ENCODE measurements around the gene TRMT10B.
"Not testable (repeated sequence)": the region's sequence is repeated elsewhere in the genome, so short reads cannot be mapped to it uniquely, and the experiment has no call there.

Gene TRMT10B

DNA sequence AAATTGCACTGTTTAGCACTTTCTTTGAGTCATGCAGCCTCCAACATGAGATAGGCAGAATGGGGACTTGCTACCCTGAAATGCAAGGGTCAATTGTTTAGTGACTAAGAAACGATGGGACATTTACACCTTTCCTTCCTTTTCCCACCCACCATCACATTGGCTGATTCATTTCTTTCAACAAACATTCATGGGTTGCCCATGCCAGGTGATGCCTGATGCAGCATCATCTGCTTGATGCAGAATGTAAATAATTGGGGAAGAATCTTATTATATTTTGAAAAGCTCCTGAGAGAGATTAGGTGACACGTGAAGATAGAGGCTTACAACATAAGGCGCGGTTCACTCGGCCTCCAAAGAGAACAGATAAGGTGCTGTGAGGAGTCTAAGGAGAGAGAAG lies 4.5 kb upstream of the TRMT10B start:
- DNase-seq (ENCODE audit: insufficient read length, low spot score): no peak
- no peak for FAIRE-seq

DNA sequence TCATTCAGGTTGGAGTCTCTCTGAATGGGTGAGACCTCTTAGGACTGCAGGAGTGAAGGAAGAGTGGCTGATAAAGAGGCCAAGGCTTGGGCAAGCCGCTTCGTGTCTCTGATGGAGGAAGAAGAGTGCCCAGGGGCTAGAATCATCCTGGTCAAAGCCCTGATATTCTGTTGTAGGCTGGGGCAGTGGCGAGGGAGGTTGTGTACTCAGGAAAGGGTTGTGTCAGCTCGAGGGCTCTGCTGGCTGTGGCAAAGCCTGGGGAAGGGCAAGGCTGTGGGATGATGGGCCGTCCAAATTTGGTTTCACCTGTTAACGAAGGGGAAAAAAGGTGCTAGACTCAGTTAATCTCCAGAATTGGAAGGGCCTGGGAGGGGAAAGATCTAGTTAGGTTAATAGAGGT lies 2.4 kb upstream of the TRMT10B start:
- no peak for DNase-seq (ENCODE audit: insufficient read length, low spot score)
- FAIRE-seq: no peak

DNA sequence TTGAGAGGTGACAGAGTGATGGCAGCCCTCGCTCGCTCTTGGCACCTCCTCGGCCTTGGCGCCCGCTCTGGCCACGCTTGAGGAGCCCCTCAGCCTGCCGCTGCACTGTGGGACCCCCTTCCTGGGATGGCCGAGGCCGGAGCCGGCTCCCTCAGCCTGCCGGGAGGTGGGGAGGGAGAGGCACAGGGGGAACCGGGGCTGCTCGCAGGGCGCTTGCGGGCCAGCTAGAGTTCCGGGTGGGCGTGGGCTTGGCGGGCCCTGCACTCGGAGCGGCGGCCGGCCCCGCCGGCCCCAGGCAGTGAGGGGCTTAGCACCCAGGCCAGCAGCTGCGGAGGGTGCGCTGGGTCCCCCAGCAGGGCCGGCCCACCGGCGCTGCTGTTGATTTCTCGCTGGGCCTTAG lies 1.9 kb upstream of the TRMT10B start:
- FAIRE-seq: not testable (repeated sequence)

DNA sequence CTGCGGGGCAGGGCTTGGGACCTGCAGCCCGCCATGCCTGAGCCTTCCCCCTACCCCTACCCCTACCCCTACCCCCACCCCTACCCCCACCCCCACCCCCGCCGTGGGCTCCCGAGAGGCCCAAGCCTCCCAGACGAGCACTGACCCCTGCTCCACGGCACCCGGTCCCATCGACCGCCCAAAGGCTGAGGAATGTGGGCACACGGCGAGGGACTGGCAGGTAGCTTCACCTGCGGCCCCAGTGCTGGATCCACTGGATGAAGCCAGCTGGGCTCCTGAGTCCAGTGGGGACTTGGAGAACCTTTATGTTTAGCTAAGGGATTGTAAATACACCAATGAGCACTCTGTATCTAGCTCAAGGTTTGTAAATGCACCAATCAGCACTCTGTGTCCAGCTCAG lies 1.5 kb upstream of the TRMT10B start:
- DNase-seq (ENCODE audit: insufficient read length, low spot score); FAIRE-seq: not testable (repeated sequence)

More for the DNA sequence above, 1.9 kb upstream of the TRMT10B start:
- not testable (repeated sequence) for DNase-seq (ENCODE audit: insufficient read length, low spot score)

DNA sequence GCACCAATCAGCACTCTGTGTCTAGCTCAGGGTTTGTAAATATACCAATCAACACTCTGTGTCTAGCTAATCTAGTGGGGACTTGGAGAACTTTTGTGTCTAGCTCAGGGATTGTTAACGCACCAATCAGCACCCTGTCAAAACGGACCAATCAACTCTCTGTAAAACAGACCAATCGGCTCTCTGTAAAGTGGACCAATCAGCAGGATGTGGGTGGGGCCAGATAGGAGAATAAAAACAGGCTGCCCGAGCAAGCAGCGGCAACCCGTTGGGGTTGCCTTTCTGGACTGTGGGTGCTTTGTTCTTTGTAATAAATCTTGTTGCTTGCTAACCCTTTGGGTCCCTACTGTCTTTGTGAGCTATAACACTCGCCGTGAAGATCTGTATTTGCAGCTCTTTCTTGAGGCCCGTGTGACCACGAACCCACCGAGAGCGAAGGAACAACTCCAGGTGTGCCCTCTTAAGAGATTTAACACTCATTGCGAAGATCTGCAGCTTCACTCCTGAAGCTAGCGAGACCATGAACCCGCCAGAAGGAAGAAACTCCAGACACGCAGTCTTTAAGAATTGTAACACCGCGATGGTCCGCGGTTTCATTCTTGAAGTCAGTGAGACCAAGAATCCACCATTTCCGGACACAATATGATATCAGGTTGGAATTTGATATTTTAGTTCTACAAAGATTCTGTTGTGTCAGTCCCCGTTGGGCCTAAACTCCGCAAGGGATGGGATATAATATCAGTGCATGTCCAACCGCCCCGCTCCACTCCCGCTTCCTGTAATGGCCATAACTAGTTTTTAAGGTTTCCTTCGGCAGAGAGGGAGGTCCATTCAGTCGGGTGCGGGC lies 740 bp upstream of the TRMT10B start:
- DNase-seq (ENCODE audit: insufficient read length, low spot score) (no peak), FAIRE-seq (no peak)

DNA sequence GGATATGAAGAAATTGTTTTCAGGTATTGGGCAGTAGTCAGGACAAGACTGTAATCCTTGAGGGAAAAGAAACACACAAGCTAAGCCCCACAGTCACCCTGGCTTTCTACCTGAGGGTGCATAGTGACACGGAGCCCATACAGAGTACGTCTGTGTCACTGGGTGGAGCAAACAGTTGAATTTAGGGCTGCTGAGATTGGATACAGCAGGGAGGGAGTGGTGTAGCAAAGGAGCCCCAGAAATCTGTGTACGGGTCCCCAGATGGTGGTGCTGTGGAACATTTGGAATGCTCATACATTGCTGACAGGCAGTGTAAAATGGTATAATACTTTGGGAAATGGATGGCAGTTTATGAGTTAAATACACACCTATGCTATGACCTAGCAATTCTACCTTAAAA lies 5.1 kb downstream of the TRMT10B start:
- no peak for FAIRE-seq
- DNase-seq (ENCODE audit: insufficient read length, low spot score): no peak

DNA sequence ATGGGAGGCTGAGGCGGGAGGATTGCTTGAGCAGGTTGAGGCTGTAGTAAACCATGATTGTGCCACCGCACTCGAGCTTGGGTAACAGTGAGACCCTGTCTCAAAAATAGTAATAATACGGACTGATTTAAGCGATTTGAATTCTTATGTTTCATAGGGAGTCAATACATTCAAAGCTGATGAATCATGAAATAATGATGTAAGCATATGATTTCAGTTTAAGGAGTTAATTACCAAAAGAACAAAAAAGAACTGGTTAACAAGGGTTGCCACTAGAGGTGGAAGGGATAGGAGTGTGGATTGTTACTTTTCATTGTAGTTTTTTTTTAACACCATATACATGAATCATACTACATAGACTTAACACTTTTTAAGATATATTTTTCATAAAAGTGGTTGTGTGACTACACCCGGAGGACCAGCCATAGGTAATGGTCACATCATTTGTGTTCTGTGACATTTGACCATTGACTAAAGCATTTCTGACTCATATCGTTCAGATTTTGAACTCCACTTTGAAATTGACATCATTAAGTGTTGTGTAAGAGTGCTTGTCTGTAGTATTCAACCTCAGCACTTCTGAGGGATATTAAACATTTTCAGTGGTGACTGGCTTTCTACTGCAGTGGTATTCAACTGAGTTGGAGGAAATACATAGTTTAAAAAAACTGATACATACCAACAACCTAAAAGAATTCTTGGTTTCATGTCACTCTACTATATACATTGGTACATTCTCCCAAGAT lies 7.0 kb downstream of the TRMT10B start:
- no peak for FAIRE-seq
- no peak for DNase-seq (ENCODE audit: insufficient read length, low spot score)

DNA sequence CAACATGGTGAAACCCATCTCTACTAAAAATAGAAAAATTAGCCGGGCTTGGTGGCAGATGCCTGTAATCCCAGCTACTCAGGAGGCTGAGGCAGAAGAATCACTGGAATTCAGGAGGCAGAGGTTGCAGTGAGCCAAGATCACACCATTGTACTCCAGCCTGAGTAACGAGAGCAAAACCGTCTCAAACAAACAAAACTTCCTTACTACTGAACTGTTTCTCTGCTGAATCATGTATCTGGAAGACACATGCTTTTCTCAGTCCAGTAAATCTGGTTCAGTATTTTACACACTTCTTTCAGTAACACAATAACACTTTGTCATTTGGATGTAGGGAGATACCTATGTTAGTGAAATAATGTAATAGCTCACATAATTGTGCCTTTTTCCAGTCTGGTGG lies 7.9 kb downstream of the TRMT10B start:
- no peak for FAIRE-seq

DNA sequence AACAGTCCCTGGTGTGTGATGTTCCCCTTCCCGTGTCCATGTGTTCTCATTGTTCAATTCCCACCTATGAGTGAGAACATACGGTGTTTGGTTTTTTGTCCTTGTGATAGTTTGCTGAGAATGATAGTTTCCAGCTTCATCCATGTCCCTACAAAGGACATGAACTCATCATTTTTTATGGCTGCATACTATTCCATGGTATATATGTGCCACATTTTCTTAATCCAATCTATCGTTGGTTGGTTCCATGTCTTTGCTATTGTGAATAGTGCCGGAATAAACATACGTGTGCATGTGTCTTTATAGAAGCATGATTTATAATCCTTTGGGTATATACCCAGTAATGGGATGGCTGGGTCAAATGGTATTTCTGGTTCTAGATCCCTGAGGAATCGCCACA lies 11.7 kb downstream of the TRMT10B start:
- DNase-seq (ENCODE audit: insufficient read length, low spot score); FAIRE-seq: not testable (repeated sequence)

More for the DNA sequence above, 7.9 kb downstream of the TRMT10B start:
- DNase-seq (ENCODE audit: insufficient read length, low spot score): no peak

DNA sequence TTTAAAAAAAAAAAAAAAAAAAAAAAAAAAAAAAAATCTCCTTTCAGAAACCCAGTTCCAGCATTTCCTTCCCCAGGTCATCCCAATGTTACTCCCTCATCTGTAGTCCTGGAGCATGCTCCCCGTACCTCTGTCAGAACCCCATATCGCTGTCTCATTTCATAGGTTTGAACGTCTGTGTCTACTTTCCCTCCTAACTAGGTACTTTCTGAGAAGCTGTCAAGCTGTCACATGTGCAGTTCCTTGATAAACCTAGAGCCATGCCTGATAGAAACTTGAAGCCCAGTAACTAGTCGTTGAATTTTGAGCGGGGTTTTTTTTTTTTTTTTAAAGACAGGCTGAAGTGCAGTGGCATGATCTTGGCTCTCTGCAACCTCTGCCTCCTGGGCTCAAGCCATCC lies 15.7 kb downstream of the TRMT10B start:
- no peak for FAIRE-seq
- no peak for DNase-seq (ENCODE audit: insufficient read length, low spot score)

DNA sequence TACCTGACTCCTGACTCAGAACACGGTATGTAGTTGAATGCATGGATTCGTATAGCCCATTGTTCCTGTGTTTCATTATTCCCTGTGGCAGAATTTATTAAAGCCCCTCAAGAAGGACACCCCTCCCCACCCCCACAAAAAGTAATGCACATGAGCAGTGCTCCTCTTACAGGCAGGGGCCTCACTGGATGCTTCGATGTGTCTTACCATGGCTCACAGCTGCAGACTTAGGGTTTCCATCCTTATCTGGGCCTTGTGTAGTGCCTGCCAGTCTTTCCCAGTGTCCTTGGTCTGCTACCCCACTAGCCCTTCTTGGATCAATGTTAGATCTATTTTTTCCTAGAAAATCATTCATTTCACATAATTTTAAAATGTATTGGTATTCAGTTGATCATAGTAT lies 16.4 kb downstream of the TRMT10B start:
- DNase-seq (ENCODE audit: insufficient read length, low spot score): no peak
- no peak for FAIRE-seq

DNA sequence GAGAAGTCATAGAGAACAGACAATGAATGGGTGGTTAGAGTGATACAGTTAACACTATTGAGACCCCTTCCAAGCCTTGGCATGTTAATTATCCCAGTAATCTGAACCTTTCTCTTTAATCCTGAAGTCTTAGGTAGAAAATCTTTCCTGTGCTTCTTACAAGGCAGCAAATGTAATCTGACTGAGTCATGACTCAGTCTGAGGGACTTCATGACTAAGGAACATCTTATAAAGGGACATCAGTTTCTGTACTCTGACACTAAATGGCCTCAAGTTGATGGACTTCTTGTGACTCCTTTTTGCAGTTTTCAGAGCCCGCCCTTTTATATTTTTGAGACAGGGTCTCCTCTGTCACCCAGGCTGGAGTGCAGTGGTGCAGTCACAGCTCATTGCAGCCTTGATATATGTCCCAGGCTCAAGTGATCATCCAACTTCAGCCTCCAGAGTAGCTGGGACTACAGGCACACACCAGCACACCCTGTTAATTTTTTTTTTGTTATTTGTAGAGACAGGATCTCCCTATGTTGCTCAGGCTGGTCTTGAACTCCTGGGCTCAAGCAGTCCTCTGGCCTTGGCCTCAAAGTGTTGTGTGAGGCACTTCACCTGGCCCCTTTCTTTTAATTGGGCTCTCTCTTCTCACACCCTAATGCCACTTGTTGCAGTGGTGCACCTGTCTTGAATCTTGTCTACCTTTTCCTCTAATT lies 21.8 kb downstream of the TRMT10B start:
- DNase-seq (ENCODE audit: insufficient read length, low spot score) (no peak), FAIRE-seq (no peak)

DNA sequence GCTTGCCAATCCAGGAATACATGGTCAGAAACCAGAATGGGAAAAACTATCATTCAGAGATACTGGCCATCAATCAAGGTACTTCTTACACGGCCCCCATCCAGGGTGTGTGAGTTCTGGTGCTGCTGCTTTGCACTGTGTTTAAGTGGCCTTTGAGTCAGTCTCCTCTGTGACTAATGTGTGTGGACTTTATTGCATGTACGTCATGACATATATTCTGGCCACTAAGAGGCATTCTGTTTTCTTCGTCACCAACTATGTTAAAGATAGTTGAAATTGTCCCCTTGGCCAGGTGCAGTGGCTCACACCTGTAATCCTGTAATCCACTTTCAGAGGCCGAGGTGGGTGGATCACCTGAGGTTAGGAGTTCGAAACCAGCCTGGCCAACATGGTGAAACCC lies 22.7 kb downstream of the TRMT10B start:
- no peak for FAIRE-seq
- no peak for DNase-seq (ENCODE audit: insufficient read length, low spot score)

DNA sequence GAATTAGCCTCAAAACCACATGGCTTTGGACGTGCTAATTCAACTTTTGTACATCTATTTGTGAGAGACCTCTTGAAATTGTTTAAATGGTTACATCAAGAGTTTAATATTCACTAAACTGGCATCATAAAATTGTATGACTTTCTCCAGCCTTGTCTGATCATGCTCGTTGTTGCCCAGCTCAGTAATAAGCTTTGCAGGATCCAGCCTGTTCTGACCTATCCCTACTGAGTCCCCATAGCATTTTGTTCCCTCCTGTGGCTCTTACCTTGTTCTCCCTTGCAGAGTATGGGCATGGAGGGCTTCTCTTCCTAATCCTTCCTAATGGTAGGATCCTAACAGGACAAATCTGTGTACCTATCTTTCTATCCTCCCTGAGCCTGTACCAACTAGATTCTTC lies 24.9 kb downstream of the TRMT10B start:
- DNase-seq (ENCODE audit: insufficient read length, low spot score): no peak
- FAIRE-seq: no peak

DNA sequence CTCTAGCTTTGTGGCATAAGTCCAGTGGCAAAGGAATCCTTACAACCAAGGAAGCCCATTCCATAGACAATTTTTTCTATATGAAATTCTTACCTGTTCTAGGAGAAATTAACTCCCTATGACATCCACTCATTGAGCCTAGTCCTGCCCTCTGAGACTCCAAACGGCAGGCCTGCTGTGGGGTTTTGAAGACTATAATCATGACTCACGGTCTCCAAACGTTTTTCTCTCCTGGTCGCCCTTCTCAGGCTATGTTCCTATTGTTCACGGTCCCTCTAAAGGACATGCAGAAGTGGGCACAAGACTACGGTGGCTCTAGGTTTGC lies 30.6 kb downstream of the TRMT10B start:
- FAIRE-seq: no peak

DNA sequence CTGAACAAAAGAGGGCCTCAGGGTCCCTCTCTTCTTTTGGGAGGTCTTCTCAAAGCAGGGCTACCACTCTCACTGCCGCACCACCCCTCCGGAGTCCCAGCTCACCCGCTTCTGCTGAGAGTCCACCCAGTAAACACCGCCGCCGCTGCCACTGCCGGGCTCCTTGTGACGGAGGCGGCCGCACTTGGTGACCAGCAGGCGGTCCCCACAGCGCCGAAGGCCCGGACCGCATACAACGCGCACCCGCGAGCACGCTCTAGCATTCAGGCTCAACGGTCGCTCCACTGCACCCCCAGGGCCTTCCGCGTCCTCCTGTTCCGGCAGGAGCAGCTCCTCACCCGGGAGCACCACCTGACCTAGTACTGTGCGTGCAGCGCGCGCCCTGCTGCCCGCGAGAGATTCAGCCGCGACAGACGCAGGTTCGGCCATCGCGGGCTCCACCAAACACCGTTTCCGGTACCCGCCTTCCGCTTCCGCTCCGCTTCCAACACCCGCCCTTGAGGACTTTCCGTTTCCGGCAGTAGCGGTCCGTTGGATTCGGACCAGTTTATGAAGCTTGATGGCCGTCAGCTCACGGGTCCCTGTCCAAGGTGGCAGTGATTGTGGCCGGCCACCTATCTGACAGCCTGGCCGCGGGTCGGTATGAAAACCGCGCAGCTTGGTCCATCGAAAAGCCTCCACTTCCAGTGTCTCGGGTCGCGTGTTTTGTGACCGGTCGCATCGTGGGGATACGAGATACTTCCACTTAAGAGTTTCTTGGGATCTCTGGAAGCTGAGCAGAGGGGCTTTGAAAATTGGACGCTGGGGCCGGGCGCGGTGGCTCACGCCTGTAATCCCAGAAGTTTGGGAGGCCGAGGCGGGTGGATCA lies 31.2 kb downstream of the TRMT10B start, which contains the start of gene EXOSC3:
EXOSC3 (minus strand) TSS at position 449 of the 868 bp plus-strand sequence; CDS start at position 429, 20 bp downstream.
- FAIRE-seq: peak; percentile 99
- DNase-seq (ENCODE audit: insufficient read length, low spot score): peak; percentile 87

More for the DNA sequence above, 30.6 kb downstream of the TRMT10B start:
- DNase-seq (ENCODE audit: insufficient read length, low spot score): no peak

DNA sequence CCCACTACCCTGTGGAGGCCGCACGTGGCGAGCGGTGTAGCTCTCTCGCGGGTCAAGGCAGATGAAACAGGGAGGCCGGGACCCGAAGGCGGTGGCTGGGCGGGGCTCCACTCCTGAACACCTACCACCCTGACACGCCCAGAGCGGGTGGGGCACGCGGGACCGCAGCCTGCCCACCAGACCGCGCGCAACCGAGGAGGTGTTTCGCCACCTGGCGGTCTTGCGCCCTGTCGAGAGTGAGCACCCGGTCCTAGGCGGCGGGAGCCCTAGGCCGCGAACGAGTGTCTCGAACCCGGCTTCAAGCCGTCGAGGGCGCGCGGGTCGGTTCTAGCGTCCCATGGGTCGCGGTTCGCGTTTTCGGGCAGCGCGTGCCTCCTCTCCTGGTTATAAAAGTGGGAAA lies 33.5 kb downstream of the TRMT10B start:
- no peak for FAIRE-seq
- DNase-seq (ENCODE audit: insufficient read length, low spot score): no peak

DNA sequence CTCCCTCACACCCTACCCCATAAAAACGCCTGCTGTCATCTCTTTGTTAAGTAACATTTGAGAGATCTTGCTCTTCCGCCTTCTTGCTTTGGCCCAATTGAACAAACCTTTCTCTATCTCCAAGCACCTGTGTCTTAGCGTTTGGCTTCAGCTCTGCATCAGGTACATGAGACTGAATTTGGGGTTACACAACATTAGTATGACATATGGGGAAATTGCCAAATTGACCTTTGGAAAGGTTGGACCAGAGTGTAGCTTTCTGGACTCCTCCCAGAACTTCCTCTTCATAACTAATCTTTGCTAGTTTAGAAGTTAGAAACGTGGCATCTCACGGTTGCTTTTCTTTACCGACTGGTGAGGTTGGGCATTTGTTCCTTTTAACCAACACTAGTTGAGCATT lies 34.7 kb downstream of the TRMT10B start:
- DNase-seq (ENCODE audit: insufficient read length, low spot score): no peak
- FAIRE-seq: no peak

DNA sequence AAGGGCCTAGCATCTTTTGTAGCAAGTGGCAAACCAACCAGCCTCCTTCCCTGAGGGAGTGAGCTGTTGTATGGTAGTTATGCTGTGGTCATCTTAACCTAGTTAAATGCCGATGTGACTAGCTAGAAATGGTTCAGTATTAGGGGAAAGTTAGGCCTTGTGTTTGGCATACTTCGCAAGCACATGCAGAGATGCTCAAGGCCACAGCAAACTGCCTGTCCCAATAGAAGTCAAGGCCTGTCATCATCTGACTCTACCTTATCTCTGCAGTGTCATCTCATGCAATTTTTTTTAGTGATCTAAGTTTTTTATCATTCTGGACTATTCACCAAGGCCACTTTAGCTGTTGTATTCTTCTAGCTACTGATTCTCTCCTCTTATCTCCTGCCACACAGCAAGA lies 36.5 kb downstream of the TRMT10B start:
- DNase-seq (ENCODE audit: insufficient read length, low spot score) (no peak), FAIRE-seq (no peak)

DNA sequence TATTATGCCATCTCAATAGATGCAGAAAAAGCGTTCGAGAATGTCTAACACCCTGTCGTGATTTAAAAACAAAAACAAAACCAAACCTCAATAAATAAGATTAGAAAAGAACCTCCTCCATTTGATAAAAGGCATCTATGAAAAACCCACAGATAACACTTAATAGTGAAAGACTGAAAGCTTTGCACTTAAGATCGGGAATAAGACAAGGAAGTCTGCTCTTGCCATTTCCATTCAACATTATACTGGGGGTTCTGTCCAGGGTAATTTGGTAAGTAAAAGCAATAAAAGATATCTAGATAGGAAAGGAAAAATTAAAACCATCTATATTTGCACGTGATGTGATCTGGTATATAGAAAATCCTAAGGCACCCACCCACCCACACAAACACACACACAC lies 38.5 kb downstream of the TRMT10B start:
- FAIRE-seq: no peak

More for the DNA sequence above, 38.5 kb downstream of the TRMT10B start:
- no peak for DNase-seq (ENCODE audit: insufficient read length, low spot score)

Data from GM19239 (cell line).